Astrocyte (in vitro differentiated cells and primary cell): Measurements from ENCODE around the gene CHAD. TPM values are rescaled to one million over a fixed set of nuclear protein-coding genes. Genes with fewer than 3 reads are reported as not detected.

Experiments
- DNase-seq: peaks from one replicate; pipeline ENCODE4 v3.0.0-alpha.2; 2010; ENCODE audit warnings: low read depth
- FAIRE-seq: peaks from 2 replicates; lab custom pipeline; 2011; peaks lifted over from hg19 to GRCh38; lab: Jason Lieb, UNC
- H2AFZ ChIP-seq: 2 replicates; pipeline ENCODE4 v1.6.0; 2012; ENCODE audit warnings: low read depth, low read length, inconsistent platforms
- H3K27ac ChIP-seq: 2 replicates; pipeline ENCODE4 v1.5.1; 2011; ENCODE audit warnings: low read depth, low read length, inconsistent platforms
- H3K27me3 ChIP-seq: 2 replicates; pipeline ENCODE4 v1.6.0; 2011; ENCODE audit warnings: low read length, inconsistent platforms; ENCODE audit not compliant: insufficient read depth
- H3K36me3 ChIP-seq: 2 replicates; pipeline ENCODE4 v1.5.1; 2011; ENCODE audit warnings: low read length, inconsistent platforms; ENCODE audit not compliant: insufficient read depth
- H3K4me1 ChIP-seq: 2 replicates; pipeline ENCODE4 v1.5.1; 2011; ENCODE audit warnings: low read length, inconsistent platforms; ENCODE audit not compliant: insufficient read depth
- H3K4me2 ChIP-seq: 2 replicates; pipeline ENCODE4 v1.6.0; 2012; ENCODE audit warnings: low read length, inconsistent platforms
- H3K4me3 ChIP-seq: 2 replicates; pipeline ENCODE4 v1.5.1; 2011; ENCODE audit warnings: low read depth, mild to moderate bottlenecking, low read length, inconsistent platforms; ENCODE audit not compliant: insufficient read depth
- H3K79me2 ChIP-seq: 2 replicates; pipeline ENCODE4 v1.6.0; 2012; ENCODE audit warnings: mild to moderate bottlenecking, low read length, inconsistent platforms; ENCODE audit not compliant: insufficient read depth
- H3K9ac ChIP-seq: 2 replicates; pipeline ENCODE4 v1.6.0; 2012; ENCODE audit warnings: mild to moderate bottlenecking, low read length, inconsistent platforms
- H3K9me3 ChIP-seq: 2 replicates; pipeline ENCODE4 v1.5.1; 2012; ENCODE audit warnings: low read depth, mild to moderate bottlenecking, low read length, inconsistent platforms; ENCODE audit not compliant: insufficient read depth
- H4K20me1 ChIP-seq: 2 replicates; pipeline ENCODE4 v1.6.0; 2012; ENCODE audit warnings: low read length, inconsistent platforms; ENCODE audit not compliant: insufficient read depth
- H3K27ac Mint-ChIP-seq: one replicate; pipeline ENCODE4 v1.8.0; 2021; ENCODE audit warnings: mild to moderate bottlenecking, mixed read lengths; ENCODE audit not compliant: unreplicated experiment
- H3K27me3 Mint-ChIP-seq: one replicate; pipeline ENCODE4 v1.8.0; 2021; ENCODE audit warnings: low read depth, mixed read lengths; ENCODE audit not compliant: unreplicated experiment
- H3K36me3 Mint-ChIP-seq: one replicate; pipeline ENCODE4 v1.8.0; 2021; ENCODE audit warnings: low read depth, mixed read lengths; ENCODE audit not compliant: unreplicated experiment
- H3K4me1 Mint-ChIP-seq: one replicate; pipeline ENCODE4 v1.8.0; 2021; ENCODE audit warnings: low read depth, mixed read lengths; ENCODE audit not compliant: unreplicated experiment
- H3K4me3 Mint-ChIP-seq: one replicate; pipeline ENCODE4 v1.8.0; 2021; ENCODE audit warnings: mild to moderate bottlenecking, moderate library complexity, mixed read lengths; ENCODE audit not compliant: unreplicated experiment
- H3K9me3 Mint-ChIP-seq: one replicate; pipeline ENCODE4 v1.8.0; 2021; ENCODE audit warnings: mild to moderate bottlenecking, mixed read lengths; ENCODE audit not compliant: unreplicated experiment
- CTCF ChIP-seq: IDR thresholded peaks from 2 replicates; pipeline ENCODE4 v1.5.1; 2011; ENCODE audit warnings: low read depth, mild to moderate bottlenecking, inconsistent platforms, low read length, moderate library complexity; ENCODE audit not compliant: insufficient read depth
- EZH2 ChIP-seq: IDR thresholded peaks from 2 replicates; pipeline ENCODE4 v1.6.1; 2012; ENCODE audit warnings: mild to moderate bottlenecking, low read length, inconsistent platforms; ENCODE audit not compliant: insufficient read depth
- total RNA-seq: library from RNA; stranded (reverse); gene quantifications from 2 replicates; pipeline ENCODE4 v1.2.1, GENCODE V29; 2021

The CHAD gene
- total RNA-seq, 1 donor from 2014 or later = not detected

GRCh38 chr17:50459756-50460155 lies 8.9 kb downstream of the CHAD start:
- H3K27ac Mint-ChIP-seq = no peak overlapping the region
- TF ChIP-seq CTCF = no peak
- no peak for TF ChIP-seq EZH2
- FAIRE-seq = no peak

GRCh38 chr17:50458701-50459676 lies 9.7 kb downstream of the CHAD start:
- Histone ChIP-seq H3K36me3 (no peaks in the 10 kb centered on the region), H3K79me2 (no peaks in the 10 kb centered on the region), H3K27me3 (no peaks in the 10 kb centered on the region), H3K4me3 (no peak overlapping the region), H3K4me1 (no peaks in the 10 kb centered on the region), H3K4me2 (no peak overlapping the region), H3K9me3 (no peaks in the 10 kb centered on the region), H3K27ac (no peak overlapping the region), H4K20me1 (peaks cover 12% of the 10 kb centered on the region), H2AFZ (no peak overlapping the region), H3K9ac (no peak overlapping the region)
- FAIRE-seq (no peak), DNase-seq (no peak)
- Mint-ChIP-seq H3K4me3 (no peak overlapping the region), H3K9me3 (peaks cover 2% of the 10 kb centered on the region), H3K27me3 (peaks cover 2% of the 10 kb centered on the region), H3K4me1 (peaks cover 14% of the 10 kb centered on the region), H3K36me3 (peaks cover 13% of the 10 kb centered on the region), H3K27ac (no peak overlapping the region)
- no peak for TF ChIP-seq EZH2
- TF ChIP-seq CTCF = no peak

More at GRCh38 chr17:50459756-50460155, 8.9 kb downstream of the CHAD start:
- Histone ChIP-seq H3K4me1 (no peaks in the 10 kb centered on the region), H3K9me3 (no peaks in the 10 kb centered on the region), H3K27ac (no peak overlapping the region), H3K9ac (no peak overlapping the region), H3K4me3 (no peak overlapping the region), H3K4me2 (no peak overlapping the region), H3K36me3 (no peaks in the 10 kb centered on the region), H4K20me1 (peaks cover 12% of the 10 kb centered on the region), H3K27me3 (no peaks in the 10 kb centered on the region), H2AFZ (no peak overlapping the region), H3K79me2 (no peaks in the 10 kb centered on the region)
- H3K4me1 Mint-ChIP-seq = peaks cover 14% of the 10 kb centered on the region
- peaks cover 2% of the 10 kb centered on the region for H3K9me3 Mint-ChIP-seq
- peaks cover 4% of the 10 kb centered on the region for H3K27me3 Mint-ChIP-seq
- peaks cover 17% of the 10 kb centered on the region for H3K36me3 Mint-ChIP-seq
- no peak overlapping the region for H3K4me3 Mint-ChIP-seq
- no peak for DNase-seq

- Histone ChIP-seq H3K27me3 (no peaks in the 10 kb centered on the region), H3K9me3 (no peaks in the 10 kb centered on the region), H3K4me1 (no peaks in the 10 kb centered on the region), H3K27ac (no peak overlapping the region), H3K36me3 (no peaks in the 10 kb centered on the region), H3K4me2 (no peak overlapping the region), H3K79me2 (no peaks in the 10 kb centered on the region), H3K9ac (no peak overlapping the region), H3K4me3 (no peak overlapping the region), H2AFZ (no peak overlapping the region), H4K20me1 (peaks cover 12% of the 10 kb centered on the region)
- no peaks in the 10 kb centered on the region for H3K9me3 Mint-ChIP-seq
- no peak for FAIRE-seq
- H3K27me3 Mint-ChIP-seq = no peaks in the 10 kb centered on the region
- TF ChIP-seq EZH2 (no peak), CTCF (no peak)
- DNase-seq = no peak
- peak overlapping the region; percentile 50 for H3K4me3 Mint-ChIP-seq
- peaks cover 14% of the 10 kb centered on the region for H3K4me1 Mint-ChIP-seq
- peak overlapping the region; percentile 62 for H3K27ac Mint-ChIP-seq
- peaks cover 10% of the 10 kb centered on the region for H3K36me3 Mint-ChIP-seq
Measured at GRCh38 chr17:50458270-50458669, 10.4 kb downstream of the CHAD start.
